ENCODE data around the gene KLHL35. TPM values are rescaled to one million over a fixed set of nuclear protein-coding genes. Genes with fewer than 3 reads are reported as not detected.

Gene KLHL35, protein sequence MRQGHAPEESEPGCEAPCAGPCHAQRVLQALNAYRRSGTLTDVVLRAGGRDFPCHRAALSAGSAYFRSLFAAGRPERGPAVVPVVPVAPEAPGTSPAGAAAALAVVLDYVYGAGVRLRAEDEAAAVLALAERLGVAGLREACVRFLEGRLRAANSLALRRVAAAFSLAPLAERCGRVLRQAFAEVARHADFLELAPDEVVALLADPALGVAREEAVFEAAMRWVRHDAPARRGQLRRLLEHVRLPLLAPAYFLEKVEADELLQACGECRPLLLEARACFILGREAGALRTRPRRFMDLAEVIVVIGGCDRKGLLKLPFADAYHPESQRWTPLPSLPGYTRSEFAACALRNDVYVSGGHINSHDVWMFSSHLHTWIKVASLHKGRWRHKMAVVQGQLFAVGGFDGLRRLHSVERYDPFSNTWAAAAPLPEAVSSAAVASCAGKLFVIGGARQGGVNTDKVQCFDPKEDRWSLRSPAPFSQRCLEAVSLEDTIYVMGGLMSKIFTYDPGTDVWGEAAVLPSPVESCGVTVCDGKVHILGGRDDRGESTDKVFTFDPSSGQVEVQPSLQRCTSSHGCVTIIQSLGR
- total RNA-seq: 1 to 10 TPM; 6.8 to 7.9 TPM

DNA sequence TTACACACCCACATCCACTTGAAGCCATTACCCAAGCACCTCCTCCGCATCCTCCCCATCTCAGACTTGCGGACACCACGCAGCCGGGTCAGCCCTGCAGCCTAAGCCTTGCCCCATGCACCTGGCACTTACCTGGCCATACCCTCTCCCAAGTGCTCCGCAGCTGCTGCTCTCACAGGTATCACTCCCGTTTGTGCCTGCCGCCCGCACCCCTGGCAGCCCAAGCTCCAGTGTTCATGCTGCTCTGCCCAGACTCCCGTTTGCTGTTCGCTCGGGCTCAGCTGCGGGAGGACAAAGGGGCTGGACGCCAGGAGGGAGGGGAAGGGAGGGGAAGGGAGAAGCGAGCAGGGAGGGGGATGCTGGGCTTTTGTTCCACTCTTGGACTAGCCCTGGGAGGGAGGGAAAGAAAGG lies at the start of gene KLHL35:
Gene KLHL35, minus strand, starts transcription at position 293 of the 411 bp plus-strand sequence. CDS start 2,574 bp downstream, outside the sequence.
- H3K27me3 ChIP-seq (replicated peaks; ENCODE audit: insufficient read depth): no peaks in the 10 kb centered on the region
- TF ChIP-seq, protein P1, sequence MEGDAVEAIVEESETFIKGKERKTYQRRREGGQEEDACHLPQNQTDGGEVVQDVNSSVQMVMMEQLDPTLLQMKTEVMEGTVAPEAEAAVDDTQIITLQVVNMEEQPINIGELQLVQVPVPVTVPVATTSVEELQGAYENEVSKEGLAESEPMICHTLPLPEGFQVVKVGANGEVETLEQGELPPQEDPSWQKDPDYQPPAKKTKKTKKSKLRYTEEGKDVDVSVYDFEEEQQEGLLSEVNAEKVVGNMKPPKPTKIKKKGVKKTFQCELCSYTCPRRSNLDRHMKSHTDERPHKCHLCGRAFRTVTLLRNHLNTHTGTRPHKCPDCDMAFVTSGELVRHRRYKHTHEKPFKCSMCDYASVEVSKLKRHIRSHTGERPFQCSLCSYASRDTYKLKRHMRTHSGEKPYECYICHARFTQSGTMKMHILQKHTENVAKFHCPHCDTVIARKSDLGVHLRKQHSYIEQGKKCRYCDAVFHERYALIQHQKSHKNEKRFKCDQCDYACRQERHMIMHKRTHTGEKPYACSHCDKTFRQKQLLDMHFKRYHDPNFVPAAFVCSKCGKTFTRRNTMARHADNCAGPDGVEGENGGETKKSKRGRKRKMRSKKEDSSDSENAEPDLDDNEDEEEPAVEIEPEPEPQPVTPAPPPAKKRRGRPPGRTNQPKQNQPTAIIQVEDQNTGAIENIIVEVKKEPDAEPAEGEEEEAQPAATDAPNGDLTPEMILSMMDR (IDR thresholded peaks at IDR 0.05): no peak
- no peak for DNase-seq (ENCODE audit: low spot score)

DNA sequence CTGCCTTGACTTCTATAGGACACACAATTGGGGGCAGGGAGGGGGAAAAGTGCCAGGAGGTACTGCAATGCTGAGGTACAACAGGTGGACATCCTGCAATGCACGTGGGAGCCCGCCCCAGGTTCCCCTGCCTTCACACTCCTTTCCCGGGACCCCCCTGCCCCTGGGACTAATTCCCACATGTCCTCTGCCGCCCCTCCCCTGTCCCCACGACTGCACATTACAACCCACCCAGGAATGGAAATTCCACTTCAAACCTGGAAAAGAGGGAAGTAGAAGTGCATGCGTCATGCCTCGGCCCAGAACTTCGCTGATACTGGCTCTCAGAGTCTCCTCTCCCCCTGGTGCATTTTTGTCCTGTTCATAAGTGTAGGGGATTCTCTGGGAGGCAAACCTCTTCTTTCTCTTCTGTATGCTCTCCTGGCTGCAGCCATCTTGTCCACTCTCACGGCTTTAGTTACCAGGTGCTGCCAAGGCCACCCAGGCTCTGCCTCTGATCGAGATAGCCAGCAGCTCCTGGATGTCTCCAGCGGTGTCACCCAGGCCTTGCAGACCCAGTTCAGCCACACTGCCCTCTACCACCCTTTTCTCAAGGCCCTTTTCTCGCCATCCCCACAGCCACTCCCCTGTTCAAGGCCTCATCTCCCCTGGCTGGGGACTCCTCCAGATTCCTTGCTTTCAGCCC lies 49.1 kb upstream of the KLHL35 start:
- H3K4me1 ChIP-seq (ENCODE audit: control insufficient read depth in 1 of 2, low read depth in 2 of 2): peaks cover 0 to 16% of the 10 kb centered on the region in 2 donors
- DNase-seq (ENCODE audit: low spot score) (no peak), ATAC-seq (ENCODE audit: insufficient number of reproducible peaks, low FRiP score, low read depth) (no peak)
- no peaks in the 10 kb centered on the region for H3K27me3 ChIP-seq (replicated peaks; ENCODE audit: insufficient read depth)
- no peak overlapping the region for H3K4me3 ChIP-seq
- no peak overlapping the region for H3K27ac ChIP-seq
- H3K9me3 ChIP-seq: no peaks in the 10 kb centered on the region
- TF ChIP-seq, protein P1 (IDR thresholded peaks at IDR 0.05): no peak
- H3K36me3 ChIP-seq: no peaks in the 10 kb centered on the region

More for the DNA sequence above, at the start of gene KLHL35:
- no peak within 1 kb of the TSS for H3K27ac ChIP-seq
- no peaks in the 10 kb centered on the region for H3K36me3 ChIP-seq
- H3K9me3 ChIP-seq: peaks cover 4% of the 10 kb centered on the region
- peaks cover 3 to 23% of the 10 kb centered on the region in 2 donors for H3K4me1 ChIP-seq (ENCODE audit: control insufficient read depth in 1 of 2, low read depth in 2 of 2)
- no peak for ATAC-seq (ENCODE audit: insufficient number of reproducible peaks, low FRiP score, low read depth)
- no peak within 1 kb of the TSS for H3K4me3 ChIP-seq

DNA sequence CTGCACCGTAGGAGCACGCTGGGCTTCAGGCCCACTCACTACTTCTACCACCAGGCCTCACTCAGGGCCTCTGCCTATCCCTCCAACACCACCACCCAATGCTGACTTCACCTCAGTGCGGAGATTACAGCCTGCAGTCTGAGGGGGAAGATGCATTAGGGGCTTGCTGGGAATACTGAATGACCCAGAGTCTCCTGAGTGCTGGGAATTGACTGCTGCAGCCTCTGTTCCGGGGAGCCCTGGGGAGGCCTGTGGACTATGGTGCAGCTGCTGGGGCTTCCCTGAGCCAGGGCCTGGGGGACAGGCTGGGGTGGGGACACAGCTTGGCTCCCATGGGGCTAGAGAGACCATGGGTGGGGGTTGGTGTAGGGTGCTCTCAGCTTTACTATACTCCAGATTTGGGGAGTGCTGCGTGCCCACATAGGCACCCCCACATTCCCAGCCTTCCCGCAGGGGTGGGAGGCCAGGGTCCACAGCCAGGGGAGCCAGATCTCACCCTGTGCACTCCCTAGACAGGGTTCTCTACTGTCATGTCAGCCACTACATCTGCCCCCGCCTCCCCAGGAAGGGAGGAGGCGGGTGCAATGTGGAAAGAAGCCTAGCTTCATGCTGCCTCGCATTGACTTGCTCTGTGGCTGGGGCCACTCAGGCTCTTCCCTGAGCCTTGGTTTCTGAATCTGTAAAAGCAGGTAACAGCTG lies 48.4 kb upstream of the KLHL35 start:
- peaks cover 0 to 16% of the 10 kb centered on the region in 2 donors for H3K4me1 ChIP-seq (ENCODE audit: control insufficient read depth in 1 of 2, low read depth in 2 of 2)
- no peaks in the 10 kb centered on the region for H3K9me3 ChIP-seq
- H3K36me3 ChIP-seq: no peaks in the 10 kb centered on the region
- no peak overlapping the region for H3K27ac ChIP-seq
- no peak overlapping the region for H3K4me3 ChIP-seq
- ATAC-seq (ENCODE audit: insufficient number of reproducible peaks, low FRiP score, low read depth) (no peak), DNase-seq (ENCODE audit: low spot score) (no peak)
- TF ChIP-seq, protein P1 (IDR thresholded peaks at IDR 0.05): no peak
- H3K27me3 ChIP-seq (replicated peaks; ENCODE audit: insufficient read depth): no peaks in the 10 kb centered on the region

- H3K4me3 ChIP-seq: no peak overlapping the region
- ATAC-seq (ENCODE audit: insufficient number of reproducible peaks, low FRiP score, low read depth) (no peak), DNase-seq (ENCODE audit: low spot score) (no peak)
- peaks cover 0 to 23% of the 10 kb centered on the region in 2 donors for H3K4me1 ChIP-seq (ENCODE audit: control insufficient read depth in 1 of 2, low read depth in 2 of 2)
- no peaks in the 10 kb centered on the region for H3K27me3 ChIP-seq (replicated peaks; ENCODE audit: insufficient read depth)
- H3K36me3 ChIP-seq: no peaks in the 10 kb centered on the region
- H3K9me3 ChIP-seq: no peaks in the 10 kb centered on the region
- H3K27ac ChIP-seq: no peak overlapping the region
- TF ChIP-seq, protein P1 (IDR thresholded peaks at IDR 0.05): no peak
These were observed 47.5 kb upstream of the KLHL35 start for GRCh38 chr11:75480185-75481175.

Measured in thoracic aorta (tissue), 2 donors.